Right lobe of liver (tissue), 6 donors: ENCODE data around the gene FGR. TPM values are rescaled to one million over a fixed set of nuclear protein-coding genes. Genes with fewer than 3 reads are reported as not detected.

ENCODE experiments used
- ATAC-seq, 4 donors: fragments of 200-7000 bp; cut with Tn5 transposase; one replicate each; pipeline ENCODE4 v1.9.1; 2020; ENCODE audit warnings: mild to moderate bottlenecking in 4 of 4, moderate library complexity in 4 of 4
- DNase-seq, 3 donors: peaks; one replicate each; pipeline ENCODE4 v3.0.0-alpha.2; 2020
- H3K27ac ChIP-seq, 3 donors: fragments of 200-600 bp; one replicate each; pipeline ENCODE4 v1.8.0; 2022
- H3K27me3 ChIP-seq, 2 donors: fragments of 200-600 bp; one replicate each; pipeline ENCODE4 v1.8.0; 2022
- H3K36me3 ChIP-seq, 4 donors: fragments of 200-600 bp; sonication (generic) in 1 of 4; one replicate each; pipeline versions ENCODE4 v1.5.1 to v1.8.0; 2017 to 2022; ENCODE audit warnings: control low read depth in 1 of 4
- H3K4me1 ChIP-seq, 4 donors: fragments of 200-600 bp; sonication (generic) in 1 of 4; one replicate each; pipeline versions ENCODE4 v1.5.1 to v1.8.0; 2017 to 2022; ENCODE audit warnings: control low read depth in 1 of 4
- H3K4me3 ChIP-seq, 3 donors: fragments of 200-600 bp; one replicate each; pipeline ENCODE4 v1.8.0; 2022
- H3K9me3 ChIP-seq, 4 donors: fragments of 200-600 bp; sonication (generic) in 1 of 4; one replicate each; pipeline versions ENCODE4 v1.5.1 to v1.8.0; 2017 to 2022; ENCODE audit warnings: control low read depth in 1 of 4
- POLR2A ChIP-seq: fragments of 450-650 bp; IDR thresholded peaks from one replicate; pipeline ENCODE4 v1.6.1; 2017; ENCODE audit warnings: antibody characterized with exemption, mild to moderate bottlenecking
- WGBS: methylation state at CpG from one replicate; pipeline ENCODE4 v1.1.6; 2018; ENCODE audit warnings: low coverage, low lambda C conversion rate; ENCODE audit not compliant: insufficient coverage; ENCODE audit errors: missing lambda C conversion rate; 5-methylcytosine and 5-hydroxymethylcytosine counted together
- intact Hi-C, 2 donors: fragments of 100-400 bp; cut with DNase I; formaldehyde crosslinking; loops; one replicate each; pipeline versions ENCODE4 v1.11.2 to v1.14.1; 2022
- total RNA-seq, 6 experiments: library from RNA; depleted of rRNA in 2 of 6; stranded (reverse); fragments of >200 nt in 2 of 6; fragmentation: NEBNext Ultra II Directional in 3 of 6; extraction: Animal tissue kit (Norgen Biotek cat#: 25700) in 3 of 6; gene quantifications; one replicate each; pipeline versions ENCODE4 v1.1.0 to v1.2.4, GENCODE V29; 2016 to 2023
- TF ChIP-seq, protein P1 (sequence below), 4 donors: fragments of 200-600 bp in 3 of 4; fragments of 450-650 bp in 1 of 4; IDR thresholded peaks; one replicate each; pipeline versions ENCODE4 v1.5.1 to v1.8.0; 2016 to 2022; ENCODE audit warnings: antibody characterized with exemption in 4 of 4, mild to moderate bottlenecking in 2 of 4
- donor health status: DM: no; HTN: yes; CAD: no.
- donor health status: DM: no; HTN: no; CAD: no.
- donor health status: DM: no; HTN: no; CAD: no.
- donor health status: DM: no; HTN: yes; CAD: no.
- donor health status: DM: no; HTN: yes; CAD: no.

Gene FGR
- total RNA-seq, 6 experiments from 2014 or later: 2.5 to 10.0 (median 6.3) TPM

DNA sequence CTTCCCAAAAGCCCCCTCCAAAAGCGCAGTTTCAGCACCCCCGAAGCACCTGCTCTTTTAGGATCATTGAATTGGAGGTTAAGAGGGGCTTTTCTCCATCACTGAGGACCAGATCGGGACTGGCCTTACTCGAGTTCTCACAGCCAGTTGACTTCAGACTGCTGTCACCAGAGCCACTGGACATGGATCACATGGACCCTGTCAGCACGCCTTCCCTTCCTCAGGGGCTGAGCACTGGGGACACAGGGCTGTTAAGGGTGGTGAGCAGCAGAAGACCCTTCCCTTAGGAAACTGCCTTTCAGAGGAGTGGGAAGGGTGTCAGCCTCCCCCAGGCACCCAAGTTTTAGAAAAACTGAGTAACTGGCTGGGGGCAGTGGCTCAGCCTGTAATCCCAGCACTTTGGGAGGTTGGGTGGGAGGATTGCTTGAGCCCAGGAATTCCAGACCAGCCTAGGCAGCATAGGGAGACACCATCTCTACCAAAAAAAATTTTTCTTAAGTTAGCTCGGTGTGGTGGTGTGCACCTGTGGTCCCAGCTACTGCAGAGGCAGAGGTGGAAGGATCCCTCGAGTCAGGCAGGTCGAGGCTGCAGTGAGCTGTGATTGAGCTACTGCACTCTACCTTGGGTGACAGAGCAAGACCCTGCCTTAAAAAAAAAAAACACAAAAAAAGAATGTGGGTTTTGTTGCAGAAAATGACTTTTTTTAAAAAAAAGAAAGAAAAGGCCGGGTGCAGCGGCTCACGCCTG lies 584 bp upstream of the FGR start:
- Histone ChIP-seq H3K36me3 (no peaks in the 10 kb centered on the region), H3K4me3 (no peak overlapping the region), H3K4me1 (no peaks in the 10 kb centered on the region), H3K27me3 (no peaks in the 10 kb centered on the region), H3K27ac (peak overlapping the region in 1 of 3 donors; percentile 49), H3K9me3 (no peaks in the 10 kb centered on the region)
- ATAC-seq: no peak
- intact Hi-C loops: no loop called here
- 70% methylated on average over 5 of the region's 11 CpGs for WGBS
- no peak for DNase-seq
- TF ChIP-seq, protein P1, sequence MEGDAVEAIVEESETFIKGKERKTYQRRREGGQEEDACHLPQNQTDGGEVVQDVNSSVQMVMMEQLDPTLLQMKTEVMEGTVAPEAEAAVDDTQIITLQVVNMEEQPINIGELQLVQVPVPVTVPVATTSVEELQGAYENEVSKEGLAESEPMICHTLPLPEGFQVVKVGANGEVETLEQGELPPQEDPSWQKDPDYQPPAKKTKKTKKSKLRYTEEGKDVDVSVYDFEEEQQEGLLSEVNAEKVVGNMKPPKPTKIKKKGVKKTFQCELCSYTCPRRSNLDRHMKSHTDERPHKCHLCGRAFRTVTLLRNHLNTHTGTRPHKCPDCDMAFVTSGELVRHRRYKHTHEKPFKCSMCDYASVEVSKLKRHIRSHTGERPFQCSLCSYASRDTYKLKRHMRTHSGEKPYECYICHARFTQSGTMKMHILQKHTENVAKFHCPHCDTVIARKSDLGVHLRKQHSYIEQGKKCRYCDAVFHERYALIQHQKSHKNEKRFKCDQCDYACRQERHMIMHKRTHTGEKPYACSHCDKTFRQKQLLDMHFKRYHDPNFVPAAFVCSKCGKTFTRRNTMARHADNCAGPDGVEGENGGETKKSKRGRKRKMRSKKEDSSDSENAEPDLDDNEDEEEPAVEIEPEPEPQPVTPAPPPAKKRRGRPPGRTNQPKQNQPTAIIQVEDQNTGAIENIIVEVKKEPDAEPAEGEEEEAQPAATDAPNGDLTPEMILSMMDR (IDR thresholded peaks at IDR 0.05): no peak
- TF ChIP-seq POLR2A: no peak

DNA sequence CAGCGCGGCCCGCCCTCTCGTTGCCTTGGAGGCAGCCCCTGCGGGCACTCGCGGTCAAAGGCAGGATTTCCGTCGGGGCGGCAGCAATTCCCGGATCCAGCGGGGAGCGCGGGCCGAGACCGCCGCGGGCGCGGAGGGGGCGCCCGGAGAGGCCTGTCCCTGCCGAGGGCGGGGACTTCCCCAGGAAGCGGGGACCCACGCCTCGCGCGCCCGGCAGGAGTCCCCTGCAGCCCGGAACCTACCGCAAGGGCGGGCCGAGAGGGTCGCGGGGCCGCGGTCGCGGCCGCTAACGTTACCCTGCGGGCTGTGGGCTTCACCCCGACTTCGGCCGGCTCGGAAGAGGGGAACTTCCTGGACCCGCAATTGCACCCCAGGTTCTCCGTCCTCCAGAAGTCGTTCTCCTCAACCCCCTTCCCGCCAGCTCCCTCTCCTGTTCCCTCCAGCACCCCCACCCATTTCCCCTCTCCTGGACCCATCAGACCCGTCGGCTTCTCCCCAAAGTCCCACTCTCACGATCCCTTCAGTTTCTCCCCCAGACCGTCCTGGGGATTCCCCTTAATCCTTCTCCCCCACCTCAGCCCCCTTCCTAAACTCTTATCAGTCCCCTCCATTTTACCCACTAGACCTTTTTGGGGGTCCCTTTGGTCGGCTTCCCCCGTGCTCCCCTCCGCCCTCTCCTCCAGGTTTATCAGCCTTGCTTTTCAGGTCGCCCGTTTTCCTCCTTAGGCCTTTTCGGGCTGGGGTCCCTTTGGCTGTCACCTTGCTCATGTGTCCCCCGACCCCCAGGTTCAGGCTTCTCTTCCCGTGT lies 604 bp downstream of the FGR start:
- intact Hi-C loops: no loop called here
- H3K4me3 ChIP-seq: peak overlapping the region; percentile 26 to 39 (median 33)
- no peaks in the 10 kb centered on the region for H3K27me3 ChIP-seq
- no peaks in the 10 kb centered on the region for H3K4me1 ChIP-seq
- H3K27ac ChIP-seq: peak overlapping the region; percentile 36 to 75 (median 49)
- 26% methylated on average over 12 of the region's 63 CpGs for WGBS
- TF ChIP-seq, protein P1 (IDR thresholded peaks at IDR 0.05): peak in 1 of 4 donors; percentile 9
- peak; percentile 54 for TF ChIP-seq POLR2A
- DNase-seq: peak in 2 of 3 donors; percentile 68 to 73
- peak; percentile 58 to 66 (median 64) for ATAC-seq
- H3K36me3 ChIP-seq: no peaks in the 10 kb centered on the region
- no peaks in the 10 kb centered on the region for H3K9me3 ChIP-seq

DNA sequence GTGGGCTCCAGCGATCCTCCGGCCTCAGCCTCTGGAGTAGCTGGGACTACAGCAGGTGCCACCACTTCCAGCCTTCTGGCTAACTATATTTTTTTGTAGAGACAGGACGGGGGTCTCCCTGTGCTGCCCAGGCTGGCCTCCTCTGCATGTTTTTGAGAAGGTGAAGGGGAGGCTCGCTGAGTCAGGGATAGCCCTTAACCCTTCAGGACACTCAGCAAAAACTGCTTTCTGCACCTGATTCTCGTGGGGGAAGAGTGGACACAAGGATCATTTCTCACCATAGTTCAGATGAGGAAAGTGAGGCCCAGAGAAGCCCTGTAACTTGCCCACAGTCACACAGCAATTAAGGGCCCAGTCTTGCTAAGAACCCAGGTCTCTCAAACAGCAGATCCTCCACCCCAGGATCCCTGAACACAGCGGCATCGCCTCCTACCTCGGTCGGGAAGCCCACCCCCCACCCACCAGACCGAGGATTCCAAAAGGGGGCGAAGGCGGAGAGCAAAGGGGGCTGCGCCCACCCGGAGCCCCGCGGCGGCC lies 1.3 kb downstream of the FGR start:
- TF ChIP-seq, protein P1 (IDR thresholded peaks at IDR 0.05): no peak
- no peak for TF ChIP-seq POLR2A
- WGBS: 40% methylated on average over 10 of the region's 17 CpGs
- H3K4me1 ChIP-seq: no peaks in the 10 kb centered on the region

DNA sequence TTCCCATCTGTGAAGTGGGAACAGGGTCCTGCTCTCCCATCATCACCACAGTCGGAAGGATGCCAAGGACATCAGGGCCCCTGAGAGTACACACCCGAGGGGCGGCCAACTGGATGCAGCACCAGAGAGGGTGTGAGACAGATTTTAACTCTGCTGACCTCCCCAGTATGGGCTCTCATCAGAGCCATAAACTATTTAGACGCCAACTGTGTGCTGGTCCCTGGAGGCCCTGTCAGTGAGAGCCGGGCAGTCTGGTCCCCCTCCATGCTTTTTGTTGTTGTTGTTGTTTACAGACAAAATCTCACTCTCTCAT lies 1.7 kb downstream of the FGR start:
- no peak for ATAC-seq
- TF ChIP-seq, protein P1 (IDR thresholded peaks at IDR 0.05): no peak
- TF ChIP-seq POLR2A: no peak
- Histone ChIP-seq H3K4me1 (no peaks in the 10 kb centered on the region), H3K27me3 (no peaks in the 10 kb centered on the region), H3K36me3 (no peaks in the 10 kb centered on the region), H3K9me3 (no peaks in the 10 kb centered on the region), H3K27ac (peak overlapping the region; percentile 8 to 75 (median 36)), H3K4me3 (no peak overlapping the region)
- no CpG with 5 or more reads among the region's 5 CpGs for WGBS
- DNase-seq: no peak
- intact Hi-C loops: no loop called here

More for the DNA sequence above, 1.3 kb downstream of the FGR start:
- no peaks in the 10 kb centered on the region for H3K36me3 ChIP-seq
- H3K27me3 ChIP-seq: no peaks in the 10 kb centered on the region
- intact Hi-C loops: no loop called here
- H3K27ac ChIP-seq: peak overlapping the region; percentile 36 to 75 (median 49)
- H3K4me3 ChIP-seq: peak overlapping the region; percentile 26 to 39 (median 33)
- DNase-seq (no peak), ATAC-seq (no peak)
- H3K9me3 ChIP-seq: no peaks in the 10 kb centered on the region
